ENCODE data around the gene STAT1. TPM values are rescaled to one million over a fixed set of nuclear protein-coding genes. Genes with fewer than 3 reads are reported as not detected.

The STAT1 gene
- polyA plus RNA-seq, 4 donors: 56.6 to 153 (median 125) TPM

DNA sequence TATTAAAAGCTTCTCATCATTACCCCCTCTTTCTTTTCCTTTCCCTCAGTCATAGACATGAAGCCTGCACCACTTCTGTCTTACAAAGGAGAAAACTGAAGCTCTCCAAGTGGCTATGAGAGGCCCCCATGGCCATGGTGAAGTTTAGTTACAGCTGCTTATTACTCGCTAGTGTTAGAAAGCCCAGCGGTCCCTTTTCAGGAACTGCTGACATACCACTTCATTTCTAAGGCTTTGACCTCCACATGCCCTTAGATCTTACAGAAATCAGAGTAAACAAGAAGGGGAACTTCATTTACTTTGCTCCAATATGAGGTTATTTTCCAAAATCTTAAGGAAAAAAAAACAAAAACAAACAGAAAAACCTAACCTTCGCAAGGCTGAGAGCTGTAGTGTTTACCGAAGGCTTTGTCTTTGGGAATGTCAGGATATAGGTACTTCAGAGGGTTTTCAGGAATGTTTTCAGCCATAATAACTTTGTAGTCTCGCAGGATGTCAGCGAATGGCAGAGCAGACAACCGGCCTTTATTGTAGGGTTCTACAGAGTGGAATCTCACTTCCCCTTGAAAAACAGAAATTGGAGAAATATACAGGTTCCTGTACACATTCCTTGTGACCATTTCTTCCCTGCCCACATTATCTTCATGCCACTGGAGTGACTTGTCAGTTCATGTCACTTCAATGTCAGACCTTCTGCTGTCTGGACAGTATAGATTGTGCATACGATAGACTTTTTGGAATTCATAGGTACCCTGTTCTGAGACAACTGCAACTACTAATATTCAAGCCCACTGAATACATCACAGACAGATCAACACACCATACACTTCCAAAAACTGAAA, 18.8 kb upstream of the STAT1 start:
- DNase-seq (ENCODE audit: low read depth in 4 of 4, low spot score in 3 of 4): no peak

DNA sequence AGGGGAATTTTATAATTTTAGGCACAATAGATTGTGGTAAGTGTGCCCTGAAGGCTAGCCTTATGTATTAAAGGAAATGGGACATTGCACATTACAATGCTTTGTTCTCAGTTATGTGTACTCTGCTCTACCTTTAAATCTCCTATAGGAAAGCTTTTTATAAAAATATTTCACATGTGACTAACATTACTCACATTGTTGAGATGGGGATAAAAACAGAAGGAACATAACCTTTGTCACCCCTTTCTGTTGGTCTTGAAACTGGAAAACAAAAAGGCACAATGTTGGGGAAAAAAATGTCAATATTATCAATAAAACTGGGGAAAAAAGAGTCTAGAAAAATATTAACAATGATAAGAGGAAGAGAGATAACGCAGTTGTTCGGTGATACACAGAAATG, 17.3 kb upstream of the STAT1 start:
- DNase-seq (ENCODE audit: low read depth in 4 of 4, low spot score in 3 of 4): no peak

DNA sequence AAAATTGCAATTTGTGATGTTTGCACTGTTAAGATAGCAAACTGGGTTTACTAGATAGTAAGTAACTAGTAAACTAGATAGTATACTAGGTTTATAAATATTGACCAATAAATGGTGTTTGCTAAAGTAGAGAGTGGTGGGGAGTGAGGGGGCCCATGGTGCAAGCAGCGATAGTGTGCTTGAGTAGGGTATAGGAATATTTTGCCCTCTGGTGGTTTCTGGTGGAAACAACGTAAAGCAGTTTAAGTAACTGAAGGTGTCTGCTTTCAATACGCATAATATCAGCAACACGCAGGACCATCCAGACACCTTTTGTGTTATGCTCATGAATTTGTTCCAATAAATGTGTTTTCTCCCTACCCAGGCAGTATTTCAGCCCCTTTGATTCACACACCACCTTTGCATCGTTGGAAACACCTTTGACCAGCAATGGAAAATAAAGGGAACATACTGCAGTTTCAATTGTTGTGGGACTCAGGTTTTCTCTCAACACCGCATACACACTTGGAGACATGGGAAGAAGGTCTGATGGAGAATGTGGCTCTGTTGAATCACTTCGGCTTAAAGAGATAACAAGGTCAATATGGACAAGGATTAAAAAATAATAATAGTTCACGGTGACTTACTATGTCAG, 16.7 kb upstream of the STAT1 start:
- DNase-seq (ENCODE audit: low read depth in 4 of 4, low spot score in 3 of 4): no peak

DNA sequence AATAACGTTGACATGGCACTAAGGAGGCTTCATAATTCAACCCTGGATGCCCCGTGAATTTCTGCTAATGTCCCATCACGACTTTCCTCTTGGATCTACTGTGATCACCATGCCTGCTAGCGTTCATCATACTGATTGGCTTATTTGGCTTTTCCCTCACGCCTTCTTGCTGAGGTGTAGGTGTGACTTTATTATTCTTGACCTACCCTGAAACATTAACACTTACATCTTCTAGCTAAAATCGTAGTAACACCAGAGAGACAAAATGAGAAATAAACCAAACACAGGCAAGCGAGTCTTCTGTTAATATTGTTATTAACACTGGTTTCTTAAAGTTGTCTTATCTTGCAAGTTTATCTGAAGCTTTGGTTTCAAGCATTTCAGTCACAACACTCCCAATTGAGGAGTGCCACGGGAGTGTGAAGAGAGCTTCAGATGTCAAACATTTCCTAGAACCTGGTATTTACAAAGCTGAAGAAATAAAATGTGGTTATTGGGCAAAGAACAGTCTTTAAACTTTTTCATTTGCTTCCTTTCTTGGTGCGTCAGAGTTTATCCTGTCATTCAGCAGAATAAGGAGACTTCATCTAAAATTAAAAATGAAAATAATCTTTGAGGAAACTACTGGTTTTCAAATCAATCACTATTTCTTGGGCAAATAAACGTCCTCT, 15.4 kb upstream of the STAT1 start:
- DNase-seq (ENCODE audit: low read depth in 4 of 4, low spot score in 3 of 4): no peak

DNA sequence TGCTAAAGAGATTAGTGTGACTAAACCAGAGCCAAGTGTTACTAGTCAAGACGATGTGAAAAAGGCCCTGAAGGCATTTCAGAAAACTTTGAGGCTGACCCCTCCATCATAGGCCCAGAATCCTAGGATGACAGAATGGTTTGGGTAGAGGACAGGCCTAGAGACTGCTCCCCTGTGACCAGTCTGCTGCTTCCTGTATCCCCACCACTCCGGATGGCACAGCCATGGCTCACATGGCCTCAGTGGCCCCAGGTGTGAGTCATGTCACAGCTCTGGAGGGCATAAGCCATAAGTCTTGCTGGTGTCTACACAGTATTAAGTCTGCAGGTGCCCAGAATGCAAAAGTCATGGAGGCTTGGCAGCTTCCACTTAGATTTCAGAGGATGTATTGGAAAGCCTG, 12.4 kb upstream of the STAT1 start:
- DNase-seq (ENCODE audit: low read depth in 4 of 4, low spot score in 3 of 4): no peak

DNA sequence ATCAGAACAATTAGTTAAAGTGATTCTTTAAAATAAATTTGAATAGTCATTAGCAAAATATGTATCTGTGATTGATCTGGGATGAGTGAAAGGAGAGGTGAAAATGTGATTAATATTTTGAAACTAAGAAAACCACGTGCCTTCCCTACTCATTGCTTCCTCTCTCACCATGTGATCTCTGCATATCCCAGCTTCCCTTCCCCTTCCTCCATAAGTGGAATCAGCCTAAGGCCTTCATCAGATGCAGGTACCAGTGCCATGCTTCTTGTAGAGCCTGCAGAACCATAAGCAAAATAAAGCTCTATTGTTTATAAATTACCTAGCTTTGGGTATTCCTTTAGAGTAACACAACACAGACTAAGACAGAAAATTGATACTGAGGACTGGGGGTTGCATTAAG, 11.2 kb upstream of the STAT1 start:
- no peak for DNase-seq (ENCODE audit: low read depth in 4 of 4, low spot score in 3 of 4)

DNA sequence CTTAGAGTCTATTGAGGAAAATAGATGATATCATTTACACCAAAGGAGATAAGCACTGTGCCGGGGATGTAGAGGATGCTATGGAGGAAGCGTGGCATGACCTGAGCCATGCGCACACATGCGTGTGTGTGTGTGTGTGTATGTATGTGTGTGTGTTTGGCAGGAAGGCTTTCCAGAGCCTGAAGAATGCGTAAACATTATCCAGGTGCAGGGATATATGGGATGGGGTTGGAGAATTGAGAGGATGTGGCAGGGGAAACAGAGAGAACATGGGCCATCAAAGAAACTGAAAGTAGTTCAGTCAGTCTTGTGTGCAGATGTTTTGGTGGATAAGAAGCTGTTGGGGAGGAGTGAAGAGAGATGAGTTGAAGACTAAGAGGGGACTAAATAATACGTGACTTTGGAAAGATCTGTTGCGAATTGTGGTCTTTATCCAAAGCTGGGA, 9.3 kb upstream of the STAT1 start:
- no peak for DNase-seq (ENCODE audit: low read depth in 4 of 4, low spot score in 3 of 4)

DNA sequence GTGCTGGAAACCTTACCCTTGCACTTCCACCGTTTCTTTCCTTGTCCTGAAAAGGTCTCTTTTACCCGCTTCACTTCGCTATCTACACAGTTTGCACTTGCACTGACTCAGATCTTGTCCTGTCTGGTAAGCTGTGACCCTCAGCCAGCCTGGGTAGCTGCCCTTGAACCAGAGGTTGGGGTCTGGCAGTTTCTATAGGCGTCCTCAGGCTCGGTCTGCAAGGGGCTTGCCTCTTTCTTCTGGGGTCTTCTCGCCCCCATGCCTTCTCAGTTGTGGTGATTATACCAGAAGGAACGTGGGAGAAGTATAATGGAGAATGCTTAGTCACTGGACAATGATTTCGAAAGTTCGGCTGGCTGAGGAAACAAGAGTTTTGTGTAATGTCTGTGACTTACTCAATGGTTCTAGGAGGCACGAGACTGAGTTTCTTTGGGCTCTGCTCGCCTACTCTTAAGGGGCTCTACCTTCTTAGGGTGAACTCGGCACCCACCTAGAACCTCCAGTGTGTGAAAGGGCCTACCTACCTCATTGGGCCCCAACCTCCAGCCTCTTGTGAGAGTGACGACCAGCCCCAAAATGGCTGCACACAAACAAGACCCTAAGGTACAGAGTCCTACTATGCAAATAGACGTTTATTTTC, 6.9 kb upstream of the STAT1 start:
- DNase-seq (ENCODE audit: low read depth in 4 of 4, low spot score in 3 of 4): no peak

DNA sequence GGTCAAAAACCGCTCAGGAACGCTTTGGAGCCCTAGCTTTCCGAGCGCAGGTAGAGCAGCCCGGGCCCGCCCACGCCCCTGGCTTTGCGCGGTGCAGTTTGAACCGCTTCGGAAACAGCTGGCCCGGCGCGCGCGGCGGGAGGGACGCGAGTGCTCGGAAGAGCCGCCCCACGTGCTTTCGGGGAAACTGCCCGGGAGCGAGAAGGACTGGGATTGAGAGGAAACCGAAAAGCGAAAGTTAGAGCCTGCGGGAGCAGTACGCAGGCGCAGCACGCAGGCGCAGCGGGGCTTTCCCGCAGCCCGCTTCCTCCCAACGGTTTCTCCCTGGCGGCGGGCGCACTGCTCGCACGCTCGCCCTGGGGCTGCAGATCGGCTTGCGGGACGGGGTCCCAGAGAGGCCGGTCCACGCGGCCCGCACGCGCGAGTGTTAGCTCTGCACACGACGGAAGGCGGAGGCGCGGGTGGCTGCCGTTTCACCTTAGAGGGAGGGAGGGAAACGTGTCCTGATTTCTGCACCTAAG, 6.3 kb upstream of the STAT1 start:
- peak; percentile 93 to 96 (median 94) for DNase-seq (ENCODE audit: low read depth in 4 of 4, low spot score in 3 of 4)

DNA sequence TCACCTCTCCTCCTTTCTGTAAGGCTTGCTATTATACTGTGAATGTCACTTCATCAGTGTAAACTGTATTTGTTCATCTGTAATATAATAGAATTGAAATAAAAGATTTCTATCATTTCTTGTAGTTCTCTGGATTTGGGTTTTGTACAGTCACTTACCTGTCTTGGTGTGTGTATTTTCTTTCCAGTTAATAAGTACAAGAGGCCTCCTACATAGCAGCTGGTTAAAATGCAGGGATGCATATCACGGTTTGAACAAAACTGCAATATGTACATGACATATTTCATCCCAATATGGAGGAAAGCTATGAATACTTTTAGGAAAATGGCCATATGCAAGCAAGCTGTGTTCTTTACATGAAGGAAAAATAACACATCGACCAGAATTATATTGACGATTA, 5.4 kb upstream of the STAT1 start:
- no peak for DNase-seq (ENCODE audit: low read depth in 4 of 4, low spot score in 3 of 4)

DNA sequence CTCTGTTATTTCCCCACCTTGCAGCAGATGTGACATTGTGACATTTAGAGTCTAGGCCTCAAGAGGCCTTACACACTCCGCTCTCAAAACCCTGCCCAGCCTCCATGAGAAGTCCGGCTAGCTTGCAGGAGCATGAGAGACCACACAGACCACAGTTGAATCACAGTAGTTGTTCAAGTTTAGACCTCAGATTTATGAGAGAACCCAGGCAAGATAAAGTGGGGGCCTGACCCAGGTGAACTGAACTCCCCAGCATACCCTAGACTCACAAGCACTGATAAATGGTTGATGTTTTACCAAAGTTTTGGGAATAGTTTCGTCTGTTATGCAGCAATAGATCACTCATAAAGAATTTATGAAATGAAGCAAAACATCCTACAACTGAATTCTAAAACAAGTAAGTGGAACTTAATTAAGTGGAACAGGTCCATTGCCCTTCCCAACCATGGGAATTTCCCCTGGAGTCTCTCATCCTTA, 4.7 kb upstream of the STAT1 start:
- no peak for DNase-seq (ENCODE audit: low read depth in 4 of 4, low spot score in 3 of 4)

DNA sequence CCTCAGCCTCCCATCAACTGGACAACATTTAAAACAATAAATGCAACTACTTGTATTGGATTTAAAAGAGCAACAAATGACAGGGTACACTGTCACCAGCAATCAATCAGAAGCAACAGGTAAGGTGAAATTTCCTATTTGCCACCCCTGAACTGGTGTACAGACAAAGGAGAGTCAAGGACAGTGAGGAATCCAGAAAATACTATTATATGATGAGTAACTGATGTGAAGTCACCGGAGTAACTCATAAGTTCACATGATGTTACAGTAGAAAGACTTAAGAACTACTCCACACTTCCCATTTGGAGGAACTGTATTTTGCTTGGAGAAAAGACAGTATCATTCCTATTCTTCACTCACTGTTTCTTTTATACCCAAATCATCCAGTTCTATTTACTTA, 4.1 kb upstream of the STAT1 start:
- no peak for DNase-seq (ENCODE audit: low read depth in 4 of 4, low spot score in 3 of 4)

DNA sequence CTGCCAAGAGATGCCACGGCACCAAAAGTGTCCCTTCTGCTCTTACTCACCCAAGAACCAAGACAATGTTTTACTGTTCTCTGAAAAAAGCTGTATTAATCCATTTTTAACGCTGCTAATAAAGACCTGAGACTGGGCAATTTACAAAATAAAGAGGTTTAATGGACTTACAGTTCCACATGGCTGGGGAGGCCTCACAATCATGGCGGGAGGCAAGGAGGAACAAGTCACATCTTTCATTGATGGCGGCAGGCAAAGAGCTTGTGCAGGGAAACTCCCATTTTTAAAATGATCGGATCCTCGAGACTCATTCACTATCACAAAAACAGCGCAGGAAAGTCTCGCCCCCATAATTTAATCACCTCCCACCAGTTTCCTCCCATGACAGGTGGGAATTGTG, 1.9 kb upstream of the STAT1 start:
- DNase-seq (ENCODE audit: low read depth in 4 of 4, low spot score in 3 of 4): no peak

DNA sequence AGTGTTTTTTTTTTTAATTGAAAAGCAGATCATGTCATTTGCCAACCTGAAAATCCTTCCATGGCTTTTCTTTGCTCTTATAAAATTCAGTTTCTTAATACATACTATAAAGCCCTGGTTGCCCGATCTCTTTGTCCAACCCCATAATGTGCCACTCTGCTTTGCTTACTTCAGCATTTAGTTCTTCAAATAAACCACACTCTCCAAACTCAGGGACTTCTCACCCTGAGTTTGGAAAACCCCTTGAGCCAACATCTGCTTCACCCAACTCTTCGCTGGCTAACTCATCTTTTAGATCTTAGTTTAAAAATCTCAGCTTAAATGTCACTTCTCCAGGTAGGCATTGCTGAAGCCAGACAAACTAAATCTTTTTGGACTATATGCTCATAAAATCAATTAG, 1.3 kb upstream of the STAT1 start:
- no peak for DNase-seq (ENCODE audit: low read depth in 4 of 4, low spot score in 3 of 4)

DNA sequence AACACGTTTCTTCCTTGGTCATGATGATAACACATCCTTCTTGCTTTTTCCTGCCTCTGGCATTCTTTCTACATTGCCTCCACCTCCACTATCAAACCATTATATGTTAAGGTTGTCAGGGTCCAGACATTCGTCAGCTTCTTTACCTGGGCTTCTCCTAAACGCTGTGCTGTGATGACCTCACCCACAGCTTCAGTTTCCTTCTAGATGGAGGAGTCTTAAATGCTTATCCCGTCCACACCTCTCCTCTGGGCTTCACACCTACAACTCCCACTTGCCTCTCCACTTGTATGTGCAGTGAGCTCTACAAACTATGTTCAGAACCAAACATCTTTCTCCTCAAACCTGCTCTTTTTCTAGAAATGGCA, 666 bp upstream of the STAT1 start:
- no peak for DNase-seq (ENCODE audit: low read depth in 4 of 4, low spot score in 3 of 4)

DNA sequence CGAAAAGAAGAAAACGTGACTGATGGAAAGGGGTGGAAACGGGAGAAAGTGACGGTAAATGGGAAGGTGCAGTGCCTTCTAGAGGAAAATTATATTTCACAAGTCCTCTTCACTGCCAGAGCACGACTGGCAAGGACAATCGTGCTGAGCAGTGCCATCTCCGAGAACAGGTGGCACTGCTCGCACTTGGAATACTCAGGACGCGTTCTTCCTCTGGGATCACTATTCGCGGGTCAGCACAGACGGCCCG, 364 bp downstream of the STAT1 start:
- no peak for DNase-seq (ENCODE audit: low read depth in 4 of 4, low spot score in 3 of 4)

DNA sequence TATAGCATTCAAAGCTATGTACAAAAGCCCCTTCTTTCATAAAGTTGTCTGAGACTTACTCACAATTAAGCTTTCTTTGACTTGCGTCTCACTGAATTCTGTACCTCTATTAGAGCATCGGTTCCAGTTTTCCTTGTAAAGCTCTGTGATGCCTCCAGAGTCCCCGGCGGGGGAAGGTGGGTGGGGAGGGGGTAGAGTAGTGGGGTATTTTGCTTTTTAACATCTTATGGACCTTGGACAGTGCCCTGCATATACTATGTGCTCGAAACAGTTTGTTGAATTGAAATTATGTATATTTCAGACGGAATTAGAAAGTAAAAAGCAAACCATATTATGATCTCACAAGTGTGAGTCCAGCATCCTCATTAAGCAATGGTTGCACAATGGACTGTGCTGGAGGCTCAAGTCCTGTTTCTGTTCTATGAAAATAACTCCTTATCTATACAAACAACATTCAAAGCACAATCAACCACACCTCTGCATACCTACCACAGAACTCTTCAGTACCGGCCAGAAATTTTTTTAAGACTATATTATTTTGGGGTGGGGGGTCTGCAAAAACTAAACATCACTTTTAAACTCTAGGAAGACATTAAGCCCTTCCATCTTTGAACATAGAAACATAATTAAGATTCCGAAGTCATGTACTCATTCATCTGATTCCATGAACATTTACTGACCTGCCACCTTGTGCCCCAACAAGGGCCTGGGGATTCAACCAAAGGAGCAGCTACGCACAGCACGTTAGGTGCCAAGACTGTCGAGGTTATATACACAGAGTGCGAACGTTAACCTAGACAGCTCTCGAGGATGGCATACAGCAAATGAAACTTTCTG, 908 bp downstream of the STAT1 start:
- DNase-seq (ENCODE audit: low read depth in 4 of 4, low spot score in 3 of 4): no peak

DNA sequence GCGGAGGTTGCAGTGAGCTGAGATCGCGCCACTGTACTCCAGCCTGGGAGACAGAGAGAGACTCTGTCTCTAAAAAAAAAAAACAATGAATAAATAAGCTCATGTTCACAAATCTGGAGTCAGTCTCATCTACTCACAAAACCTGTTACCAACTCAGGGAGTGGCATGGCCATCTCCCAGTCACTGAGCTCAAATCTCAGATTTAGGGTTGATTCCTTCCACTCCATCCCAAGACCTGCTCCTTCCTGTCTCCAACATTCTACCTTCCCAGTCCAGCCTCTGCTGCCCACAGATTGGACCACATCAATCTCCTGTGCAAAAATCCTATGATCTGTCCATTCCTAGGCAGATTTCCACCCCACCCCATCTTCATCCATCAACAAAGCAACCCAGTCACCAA, 1.6 kb downstream of the STAT1 start:
- DNase-seq (ENCODE audit: low read depth in 4 of 4, low spot score in 3 of 4): no peak

DNA sequence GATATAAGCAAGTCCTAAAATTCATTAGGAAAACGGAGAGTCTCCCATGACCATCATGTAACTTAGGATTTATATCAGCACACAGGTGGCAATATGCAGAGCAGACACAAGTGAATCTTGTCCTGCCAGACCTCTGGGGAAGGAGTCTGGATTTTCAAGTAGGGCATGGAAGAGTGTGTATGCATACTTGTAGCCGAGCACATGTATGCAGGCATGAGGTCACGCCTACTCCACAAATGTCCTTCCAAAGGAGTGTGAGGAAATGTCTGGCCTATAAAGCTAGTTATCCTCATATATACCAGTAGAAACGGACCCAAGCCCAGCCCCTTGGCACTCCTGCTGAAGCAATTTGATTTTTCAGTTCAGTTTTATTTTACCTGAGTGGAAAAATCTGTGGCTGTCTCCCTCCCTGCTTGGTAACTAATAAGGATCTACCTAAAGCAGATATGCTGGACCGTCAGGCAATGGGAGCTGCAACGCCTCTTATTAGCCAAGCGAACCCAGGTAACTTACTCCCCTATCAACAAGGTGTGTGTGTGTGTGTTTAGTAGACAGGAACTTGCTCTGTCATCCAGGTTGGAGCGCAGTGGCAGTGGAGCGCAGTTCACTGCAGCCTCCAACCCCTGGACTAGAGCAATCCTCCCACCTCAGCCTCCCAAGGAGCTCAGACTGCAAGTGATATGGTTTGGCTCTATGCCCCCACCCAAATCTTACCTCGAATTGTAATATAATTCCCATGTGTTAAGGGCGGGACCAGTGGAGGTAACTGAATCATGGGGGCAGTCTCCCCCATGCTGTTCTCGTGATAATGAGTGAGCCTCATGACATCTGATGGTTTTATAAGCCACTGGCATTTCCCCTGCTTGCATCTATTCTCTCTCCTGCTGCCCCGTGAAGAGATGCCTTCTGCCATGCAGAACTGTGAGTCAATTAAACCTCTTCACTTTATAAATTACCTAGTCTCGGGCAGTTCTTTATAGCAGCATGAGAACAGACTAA, 2.8 kb downstream of the STAT1 start:
- no peak for DNase-seq (ENCODE audit: low read depth in 4 of 4, low spot score in 3 of 4)

Data from left renal pelvis (tissue), 4 donors.